Fibroblast of the aortic adventitia (primary cell): Measurements from ENCODE around the gene MGAT1. TPM values are rescaled to one million over a fixed set of nuclear protein-coding genes. Genes with fewer than 3 reads are reported as not detected.

Experiments used
- DNase-seq: peaks from one replicate; pipeline ENCODE4 v3.0.0-alpha.2; 2010; ENCODE audit warnings: low read depth
- H3K4me3 ChIP-seq: 2 replicates; pipeline ENCODE4 v1.5.1; 2011; ENCODE audit warnings: low read depth, mild to moderate bottlenecking, control low read depth, low read length, moderate library complexity
- CTCF ChIP-seq: IDR thresholded peaks from 2 replicates; pipeline ENCODE4 v1.5.1; 2011; ENCODE audit warnings: mild to moderate bottlenecking, low read length, control low read depth, inconsistent platforms; ENCODE audit not compliant: insufficient read depth
- total RNA-seq: library from RNA; depleted of rRNA; stranded (reverse); fragments of >200 nt; gene quantifications from 2 replicates; pipeline ENCODE4 v1.2.3, GENCODE V29; 2012; ENCODE audit warnings: low replicate concordance

The MGAT1 gene
- total RNA-seq, 1 donor = 79.4 TPM

DNA sequence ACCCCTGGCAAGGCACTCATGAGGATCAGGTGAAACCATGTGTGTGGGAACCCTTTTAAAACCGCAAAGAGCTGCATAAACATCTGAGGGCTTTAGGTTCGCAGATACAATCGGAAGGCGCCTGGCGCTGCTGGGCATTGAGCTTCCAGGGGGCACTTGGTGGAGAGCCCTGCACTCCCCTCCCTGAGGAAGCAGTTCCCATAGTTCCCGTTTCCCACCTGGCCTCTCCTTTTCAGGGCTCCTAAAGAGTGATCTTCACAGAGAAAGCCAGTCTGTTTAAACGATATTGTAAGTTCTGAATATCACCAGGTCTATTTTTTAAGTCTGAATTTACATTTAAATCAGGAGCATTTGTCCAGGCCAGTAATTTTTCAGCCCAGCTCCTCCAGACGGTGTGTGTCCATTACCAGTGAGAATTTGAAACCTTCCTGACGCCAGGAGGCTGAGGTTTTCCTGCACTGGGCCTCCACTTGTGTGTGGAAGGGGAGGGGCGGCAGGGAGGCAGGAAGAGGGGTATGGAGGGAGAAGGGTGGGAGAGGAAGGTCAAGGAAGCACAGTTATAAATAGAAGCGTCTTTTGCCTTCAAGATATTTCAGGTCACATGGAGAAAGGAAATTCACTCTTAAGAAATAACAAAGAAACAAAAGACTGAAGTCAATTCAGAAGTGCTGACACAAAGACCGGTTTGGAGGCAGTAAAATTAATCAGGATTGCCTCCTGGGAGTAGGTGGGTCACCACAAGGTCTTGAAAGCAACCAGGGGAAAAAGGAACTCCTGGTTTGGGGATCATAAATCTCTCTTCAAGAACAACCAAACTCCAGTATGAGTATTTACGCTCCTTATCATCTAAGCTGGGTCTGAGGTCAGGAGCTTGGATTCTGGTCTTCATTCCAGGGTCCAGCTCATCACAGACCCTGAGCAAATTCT lies 14.3 kb upstream of the MGAT1 start:
- H3K4me3 ChIP-seq = no peak overlapping the region
- DNase-seq = peak; percentile 83
- no peak for TF ChIP-seq CTCF

GRCh38 chr5:180815293-180815917 lies 12.8 kb upstream of the MGAT1 start:
- no peak for TF ChIP-seq CTCF
- no peak for DNase-seq

GRCh38 chr5:180813420-180813819 lies 10.8 kb upstream of the MGAT1 start:
- no peak for DNase-seq
- no peak overlapping the region for H3K4me3 ChIP-seq
- TF ChIP-seq CTCF = no peak

More at GRCh38 chr5:180815293-180815917, 12.8 kb upstream of the MGAT1 start:
- H3K4me3 ChIP-seq = no peak overlapping the region

GRCh38 chr5:180811623-180812124 lies 9.1 kb upstream of the MGAT1 start:
- no peak for DNase-seq
- TF ChIP-seq CTCF = no peak

DNA sequence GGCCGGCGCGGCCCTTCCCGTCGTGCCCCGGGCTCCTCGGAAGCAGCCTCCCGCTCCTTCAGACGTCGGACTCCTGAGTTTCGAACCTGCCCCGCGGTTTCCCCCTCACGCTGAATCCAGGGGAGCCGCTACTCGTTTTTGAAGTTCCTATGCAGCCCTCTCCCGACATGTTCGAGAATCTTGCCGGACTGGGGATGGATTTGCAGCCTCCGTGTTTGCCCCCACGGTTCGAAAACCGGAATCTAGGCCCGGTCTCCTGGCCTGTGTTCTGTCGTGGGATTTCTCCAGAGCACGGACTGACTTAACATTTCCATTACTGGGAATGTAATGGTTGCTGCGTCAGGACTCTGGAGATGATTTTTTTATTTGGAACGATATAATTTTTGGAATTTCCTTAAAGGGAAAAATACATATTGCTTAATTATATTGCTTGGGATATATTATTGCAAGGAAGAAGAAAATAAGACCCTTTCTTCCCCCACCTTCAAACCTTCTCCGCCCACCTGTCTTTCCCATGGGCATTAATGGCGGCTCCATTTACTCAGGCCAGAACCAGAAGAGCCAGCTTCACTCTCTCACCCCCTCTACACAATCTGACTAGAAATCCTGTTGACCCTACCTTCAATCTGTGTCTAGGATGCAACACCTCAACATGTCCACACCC lies 8.5 kb upstream of the MGAT1 start:
- peak overlapping the region; percentile 85 for H3K4me3 ChIP-seq
- TF ChIP-seq CTCF = no peak
- DNase-seq = peak; percentile 34

More at GRCh38 chr5:180811623-180812124, 9.1 kb upstream of the MGAT1 start:
- H3K4me3 ChIP-seq = no peak overlapping the region

GRCh38 chr5:180810210-180810958 lies 7.8 kb upstream of the MGAT1 start:
- peak overlapping the region; percentile 85 for H3K4me3 ChIP-seq
- peak; percentile 91 for DNase-seq
- no peak for TF ChIP-seq CTCF
